A172 (cell line): ENCODE results near the gene POLRMT. TPM values are rescaled to one million over a fixed set of nuclear protein-coding genes. Genes with fewer than 3 reads are reported as not detected.
"Not testable (repeated sequence)": the region's sequence is repeated elsewhere in the genome, so short reads cannot be mapped to it uniquely, and the experiment has no call there.

Experiments used
- DNase-seq: peaks from one replicate; pipeline ENCODE4 v3.0.0-alpha.2; 2015; ENCODE audit warnings: low spot score
- total RNA-seq: library from RNA; depleted of rRNA; stranded (reverse); fragments of >200 nt; shearing (Covaris generic); gene quantifications from 2 replicates; pipeline ENCODE4 v1.2.3, GENCODE V29; 2014

POLRMT gene
- total RNA-seq, 1 experiment from 2014 or later, result 58.4 TPM

DNA sequence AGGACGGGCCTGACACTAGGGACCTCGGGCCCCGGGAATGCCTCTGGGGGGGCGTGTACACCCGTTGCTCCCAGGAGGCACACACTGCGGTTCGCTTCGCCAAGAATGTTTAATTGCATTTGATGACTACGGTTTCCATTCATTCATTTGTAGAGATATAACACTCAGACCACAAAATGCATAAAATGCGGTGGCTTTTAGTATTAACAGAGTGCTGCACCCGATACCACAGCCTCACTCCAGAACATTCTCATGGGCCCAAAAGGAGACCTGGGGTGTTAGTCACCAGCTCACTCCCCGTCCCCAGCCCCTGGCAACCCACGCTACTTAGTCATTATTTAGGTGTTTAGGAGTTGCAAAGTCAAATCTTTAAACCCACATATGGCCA is 21.9 kb downstream of the POLRMT start:
- peak; percentile 99 for DNase-seq

DNA sequence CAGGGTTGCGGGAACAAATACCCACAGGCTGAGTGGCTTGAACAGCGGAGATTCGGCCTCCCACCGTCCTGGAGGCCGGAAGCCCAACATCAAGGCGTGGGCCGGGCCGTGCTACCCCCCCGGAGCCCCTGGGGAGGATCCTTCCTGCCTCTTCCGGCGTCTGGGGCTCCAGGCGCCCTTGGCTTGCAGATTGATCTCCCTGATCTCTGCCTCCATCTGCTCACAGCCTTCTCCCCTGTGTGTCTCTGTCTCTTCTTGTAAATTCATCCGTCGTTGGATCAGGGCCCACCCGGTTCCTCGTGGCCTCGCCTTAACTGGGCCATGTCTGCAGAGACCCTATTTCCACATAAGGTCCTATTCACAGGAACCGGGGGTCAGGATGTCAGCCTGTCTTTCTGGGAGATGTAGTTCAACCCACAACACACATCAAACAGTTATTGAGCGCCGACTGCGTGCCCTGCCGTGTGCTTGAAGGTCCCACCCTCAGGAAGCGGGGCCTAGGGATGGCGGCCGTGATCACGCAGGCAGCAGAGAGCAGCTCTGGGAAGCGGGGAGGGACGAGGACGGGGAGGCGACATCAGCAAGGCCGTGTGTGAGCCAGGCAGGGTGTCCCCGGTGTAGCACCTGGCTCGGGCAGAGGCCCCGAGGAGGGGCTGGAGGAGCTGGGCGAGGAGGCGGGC is 22.4 kb downstream of the POLRMT start:
- DNase-seq, result no peak

DNA sequence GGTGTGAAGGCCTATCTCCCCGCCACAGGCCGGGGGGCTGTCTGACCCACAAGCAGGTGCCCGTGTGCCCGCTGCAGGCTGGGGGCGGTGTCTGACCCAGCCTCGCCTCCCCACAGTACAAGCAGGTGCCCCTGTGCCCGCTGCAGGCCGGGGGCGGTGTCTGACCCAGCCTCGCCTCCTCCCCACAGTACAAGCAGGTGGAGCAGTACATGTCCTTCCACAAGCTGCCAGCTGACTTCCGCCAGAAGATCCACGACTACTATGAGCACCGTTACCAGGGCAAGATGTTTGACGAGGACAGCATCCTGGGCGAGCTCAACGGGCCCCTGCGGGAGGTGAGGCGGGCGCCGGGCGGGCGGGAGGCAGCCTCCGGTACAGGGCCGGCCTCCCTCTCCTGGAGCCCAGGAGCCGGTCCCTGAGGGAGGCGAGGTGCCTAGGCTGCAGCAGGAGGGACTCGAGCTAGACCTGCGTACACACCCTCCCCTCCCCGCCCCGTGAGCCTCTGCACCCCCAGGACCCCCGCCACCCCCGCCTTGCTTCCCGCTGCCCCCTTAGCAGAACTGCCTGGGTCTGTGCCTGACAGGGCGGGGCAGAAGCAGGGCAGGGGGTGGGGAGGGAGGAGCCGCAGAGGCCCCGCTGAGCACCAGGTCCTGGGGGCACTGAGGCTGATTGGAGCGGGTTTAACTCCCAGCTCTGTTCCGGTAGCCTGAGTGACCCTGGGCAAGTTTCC is 23.1 kb downstream of the POLRMT start:
- DNase-seq, result peak; percentile 95

DNA sequence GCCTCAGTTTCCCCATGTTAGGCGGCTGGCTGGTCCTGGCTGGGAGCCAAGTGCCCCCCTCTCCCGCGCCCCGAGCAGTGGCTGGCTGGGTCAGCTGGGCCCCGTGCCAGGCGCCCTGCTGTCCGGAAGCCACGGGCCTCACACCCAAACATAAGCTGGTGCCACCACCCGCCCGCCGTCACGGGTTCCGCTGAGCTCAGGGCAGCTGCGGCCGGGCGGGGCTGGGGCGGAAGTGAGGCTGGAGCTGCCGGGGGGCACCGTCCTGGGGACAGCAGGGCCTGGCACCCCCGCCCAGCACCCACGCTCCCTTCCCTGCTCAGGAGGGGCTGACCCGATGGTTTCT is 24.4 kb downstream of the POLRMT start:
- peak; percentile 85 for DNase-seq

DNA sequence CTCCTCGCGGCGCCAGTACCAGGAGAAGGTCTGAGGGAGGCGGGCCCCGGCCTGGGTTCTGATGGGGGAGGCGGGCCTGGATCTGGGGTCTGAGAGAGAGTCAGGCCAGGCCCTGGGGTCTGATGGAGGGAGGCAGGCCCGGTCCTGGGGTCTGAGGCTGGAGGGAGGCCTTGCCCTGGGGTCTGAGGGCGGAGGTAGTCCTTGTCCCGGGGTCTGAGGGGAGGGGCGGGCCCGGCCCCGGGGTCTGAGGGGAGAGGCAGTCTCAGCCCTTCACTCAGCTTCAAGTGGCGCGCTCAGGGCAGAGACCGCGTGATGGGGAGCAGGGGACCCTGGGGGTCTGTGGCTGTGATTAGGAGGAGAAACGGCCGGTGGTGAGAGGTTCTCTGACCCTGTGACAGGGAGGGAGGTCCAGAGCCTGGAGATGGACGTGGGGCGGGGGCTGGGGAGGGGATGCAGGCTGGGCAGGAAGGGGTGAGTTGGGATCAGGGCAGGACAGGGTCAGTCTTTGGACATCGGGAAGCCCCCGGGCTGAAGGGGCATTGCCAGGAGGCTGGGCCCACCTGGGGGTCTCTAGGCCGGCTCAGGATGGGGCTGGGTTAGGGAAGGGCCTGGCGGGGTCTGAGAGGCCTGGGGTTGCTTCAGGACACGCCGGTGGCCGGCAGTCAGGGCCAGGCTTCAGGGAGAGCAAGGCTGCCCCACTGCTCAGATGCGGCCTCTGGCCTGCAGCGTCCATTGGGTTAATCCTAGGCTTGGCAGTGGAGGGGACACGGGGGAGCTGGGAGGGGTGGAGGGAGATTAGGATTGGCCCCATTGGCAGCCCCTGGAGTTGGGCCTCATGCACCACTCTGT is 25.0 kb downstream of the POLRMT start:
- peak; percentile 37 for DNase-seq

DNA sequence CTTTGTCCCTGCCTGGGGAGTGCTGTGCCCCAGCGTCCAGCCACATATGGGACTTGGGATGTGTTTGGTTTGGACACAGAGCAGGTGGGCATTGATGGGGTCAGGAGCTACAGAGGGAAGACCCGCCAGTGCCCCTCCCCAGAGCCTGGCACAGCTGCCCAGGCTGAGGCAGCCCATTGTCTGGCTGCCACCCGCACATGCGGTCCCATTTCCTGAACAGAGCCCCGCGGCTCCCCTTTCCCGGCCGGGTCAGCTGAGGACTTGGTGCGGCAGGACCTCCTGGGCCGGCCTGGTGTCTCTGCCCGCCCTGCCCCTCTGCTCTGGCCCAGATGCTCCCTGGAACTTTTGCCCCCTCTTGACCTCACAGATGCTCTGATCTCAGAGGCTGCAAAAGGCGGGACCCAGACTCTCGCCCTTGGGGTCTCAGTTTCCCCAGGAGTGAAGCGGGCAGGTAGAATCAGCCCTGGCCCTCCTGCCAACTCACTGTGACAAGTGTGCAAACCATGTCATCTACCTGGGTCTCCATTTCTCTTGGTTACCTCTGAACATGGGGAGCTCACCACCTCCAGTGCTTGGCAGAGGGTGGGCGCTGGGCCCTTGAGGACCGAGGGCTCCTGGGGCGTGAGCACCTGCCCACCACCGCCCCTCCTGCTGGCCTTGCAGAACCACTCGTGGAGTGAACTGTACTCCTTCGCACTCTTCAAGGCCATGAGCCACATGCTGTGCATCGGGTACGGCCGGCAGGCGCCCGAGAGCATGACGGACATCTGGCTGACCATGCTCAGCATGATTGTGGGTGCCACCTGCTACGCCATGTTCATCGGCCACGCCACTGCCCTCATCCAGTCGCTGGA is 25.8 kb downstream of the POLRMT start:
- DNase-seq, result no peak

DNA sequence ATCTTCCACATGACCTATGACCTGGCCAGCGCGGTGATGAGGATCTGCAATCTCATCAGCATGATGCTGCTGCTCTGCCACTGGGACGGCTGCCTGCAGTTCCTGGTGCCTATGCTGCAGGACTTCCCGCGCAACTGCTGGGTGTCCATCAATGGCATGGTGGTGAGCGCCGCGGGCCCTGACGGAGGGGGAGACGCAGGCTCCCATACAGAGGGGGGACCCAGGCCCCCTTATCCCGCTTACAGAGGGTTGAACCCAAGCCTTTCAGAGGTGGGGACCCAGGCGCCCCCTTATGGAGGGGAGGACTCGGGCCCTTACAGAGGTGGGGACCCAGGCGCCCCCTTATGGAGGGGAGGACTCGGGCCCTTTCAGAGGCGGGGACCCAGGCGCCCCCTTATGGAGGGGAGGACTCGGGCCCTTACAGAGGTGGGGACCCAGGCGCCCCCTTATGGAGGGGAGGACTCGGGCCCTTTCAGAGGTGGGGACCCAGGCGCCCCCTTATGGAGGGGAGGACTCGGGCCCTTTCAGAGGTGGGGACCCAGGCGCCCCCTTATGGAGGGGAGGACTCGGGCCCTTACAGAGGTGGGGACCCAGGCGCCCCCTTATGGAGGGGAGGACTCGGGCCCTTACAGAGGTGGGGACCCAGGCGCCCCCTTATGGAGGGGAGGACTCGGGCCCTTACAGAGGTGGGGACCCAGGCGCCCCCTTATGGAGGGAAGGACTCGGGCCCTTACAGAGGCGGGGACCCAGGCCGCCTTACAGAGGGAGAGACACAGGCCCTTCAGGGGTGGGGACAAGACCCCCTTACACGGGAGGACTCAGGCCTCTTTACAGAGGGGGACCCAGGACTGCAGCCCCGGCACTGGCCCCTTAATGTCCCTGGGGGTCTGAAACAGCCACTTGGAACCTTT is 28.0 kb downstream of the POLRMT start:
- DNase-seq, result not testable (repeated sequence)

DNA sequence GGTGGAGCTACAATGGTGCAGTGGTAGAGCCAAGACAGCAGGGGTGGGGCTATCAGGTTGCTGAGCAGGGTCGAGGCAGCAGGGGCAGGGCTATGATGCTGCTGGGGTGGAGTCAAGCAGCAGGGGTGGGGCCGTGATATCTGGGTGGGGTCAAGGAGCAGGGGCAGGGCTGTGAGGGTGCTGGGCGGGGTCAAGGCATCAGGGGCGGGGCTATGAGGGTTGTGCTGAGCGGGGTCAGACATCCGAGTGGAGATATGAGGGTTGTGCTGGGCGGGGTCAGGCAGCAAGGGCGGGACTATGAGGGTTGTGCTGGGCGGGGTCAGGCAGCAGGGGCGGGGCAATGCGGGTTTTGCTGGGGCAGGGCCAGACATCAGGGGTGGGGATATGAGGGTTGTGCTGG is 29.0 kb downstream of the POLRMT start:
- DNase-seq, result no peak

DNA sequence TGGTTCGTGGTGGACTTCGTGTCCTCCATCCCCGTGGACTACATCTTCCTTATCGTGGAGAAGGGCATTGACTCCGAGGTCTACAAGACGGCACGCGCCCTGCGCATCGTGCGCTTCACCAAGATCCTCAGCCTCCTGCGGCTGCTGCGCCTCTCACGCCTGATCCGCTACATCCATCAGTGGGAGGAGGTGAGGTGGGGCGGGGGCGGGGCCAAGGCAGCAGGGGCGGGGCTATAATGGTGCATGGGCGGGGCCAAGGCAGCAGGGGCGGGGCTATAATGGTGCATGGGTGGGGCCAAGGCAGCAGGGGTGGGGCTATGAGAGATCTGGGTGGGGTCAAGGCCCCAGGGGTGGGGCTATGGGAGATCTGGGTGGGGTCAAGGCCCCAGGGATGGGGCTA is 29.6 kb downstream of the POLRMT start:
- DNase-seq, result not testable (repeated sequence)

DNA sequence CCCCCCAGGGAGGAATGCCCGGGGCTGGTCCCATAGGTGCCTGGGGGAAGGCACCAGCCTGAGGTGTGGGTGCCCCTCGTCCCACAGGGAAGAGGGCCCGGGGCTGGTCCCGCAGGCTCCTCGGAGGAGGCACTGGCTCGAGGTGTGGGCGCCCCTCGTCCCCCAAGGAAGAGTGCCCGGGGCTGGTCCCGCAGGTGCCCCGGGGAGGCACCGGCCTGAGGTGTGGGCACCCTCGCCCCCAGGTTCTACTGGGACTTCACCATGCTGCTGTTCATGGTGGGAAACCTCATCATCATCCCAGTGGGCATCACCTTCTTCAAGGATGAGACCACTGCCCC is 30.1 kb downstream of the POLRMT start:
- not testable (repeated sequence) for DNase-seq

DNA sequence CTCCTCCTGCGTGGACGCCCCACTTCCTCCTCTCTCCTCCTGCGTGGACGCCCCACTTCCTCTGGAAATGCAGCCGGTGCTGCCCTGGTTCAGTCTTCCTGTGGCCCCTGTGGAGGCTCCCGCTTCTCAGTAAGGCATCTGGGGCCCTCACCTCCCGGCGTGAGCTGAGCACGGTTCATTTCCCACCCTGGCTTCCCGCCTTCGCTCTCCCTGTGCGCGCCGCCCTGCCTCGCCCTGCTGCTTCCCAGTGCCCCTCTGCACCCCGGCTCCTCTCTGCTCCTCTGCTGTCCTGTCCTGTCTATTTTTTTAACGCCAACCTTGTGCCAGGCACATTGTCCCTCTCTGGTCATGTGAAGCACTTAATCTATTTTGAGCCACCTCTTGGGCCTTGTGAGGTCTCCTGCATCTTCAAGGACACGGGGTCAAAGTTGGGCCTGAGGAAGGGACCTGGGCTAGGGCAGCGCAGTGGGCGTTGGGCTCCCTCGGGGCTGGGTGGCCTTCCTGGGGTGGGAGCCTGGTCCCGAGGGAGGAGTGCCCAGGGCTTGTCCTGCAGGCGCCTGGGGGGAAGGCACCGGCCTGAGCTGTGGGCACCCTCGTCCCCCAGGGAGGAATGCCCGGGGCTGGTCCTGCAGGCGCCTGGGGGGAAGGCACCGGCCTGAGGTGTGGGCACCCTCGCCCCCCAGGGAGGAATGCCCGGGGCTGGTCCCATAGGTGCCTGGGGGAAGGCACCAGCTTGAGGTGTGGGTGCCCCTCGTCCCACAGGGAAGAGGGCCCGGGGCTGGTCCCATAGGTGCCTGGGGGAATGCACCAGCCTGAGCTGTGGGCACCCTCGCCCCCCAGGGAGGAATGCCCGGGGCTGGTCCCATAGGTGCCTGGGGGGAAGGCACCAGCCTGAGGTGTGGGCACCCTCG is 30.7 kb downstream of the POLRMT start:
- DNase-seq, result no peak

DNA sequence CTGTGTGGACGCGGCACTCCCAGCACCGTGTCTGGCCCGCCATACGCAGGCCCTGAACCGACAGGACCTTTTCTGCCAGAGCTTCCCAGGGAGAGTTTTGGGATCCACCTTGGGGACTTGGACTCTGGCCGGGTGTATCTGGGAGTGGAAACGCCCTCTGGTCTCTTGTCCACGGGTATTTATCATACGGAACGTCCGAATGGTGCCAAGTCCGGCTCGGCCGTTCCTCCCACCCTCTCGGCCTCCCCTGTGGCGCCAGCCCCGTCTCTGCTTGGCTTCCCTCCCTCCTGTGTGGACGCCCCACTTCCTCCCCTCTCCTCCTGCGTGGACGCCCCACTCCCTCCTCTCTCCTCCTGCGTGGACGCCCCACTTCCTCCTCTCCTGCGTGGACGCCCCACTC is 31.5 kb downstream of the POLRMT start:
- DNase-seq, result no peak

DNA sequence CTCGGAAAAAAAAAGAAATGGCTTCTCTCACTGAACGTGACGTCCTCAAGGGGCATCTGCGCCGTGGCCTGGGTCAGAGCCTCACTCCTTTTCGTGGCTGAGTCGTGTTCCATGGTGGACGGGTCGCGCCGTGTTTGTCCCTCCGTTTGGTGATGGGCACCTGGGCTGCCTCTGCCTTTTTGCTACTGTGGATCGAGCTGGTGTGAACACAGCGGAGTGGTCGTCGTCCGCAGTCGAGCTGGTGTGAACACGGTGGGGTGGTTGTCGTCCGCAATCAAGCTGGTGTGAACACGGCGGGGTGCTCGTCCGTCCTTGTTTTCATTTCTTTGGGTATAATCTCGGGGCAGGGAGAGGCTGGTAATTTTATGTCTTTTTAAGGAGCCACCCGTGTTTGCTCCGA is 32.0 kb downstream of the POLRMT start:
- DNase-seq, result no peak

DNA sequence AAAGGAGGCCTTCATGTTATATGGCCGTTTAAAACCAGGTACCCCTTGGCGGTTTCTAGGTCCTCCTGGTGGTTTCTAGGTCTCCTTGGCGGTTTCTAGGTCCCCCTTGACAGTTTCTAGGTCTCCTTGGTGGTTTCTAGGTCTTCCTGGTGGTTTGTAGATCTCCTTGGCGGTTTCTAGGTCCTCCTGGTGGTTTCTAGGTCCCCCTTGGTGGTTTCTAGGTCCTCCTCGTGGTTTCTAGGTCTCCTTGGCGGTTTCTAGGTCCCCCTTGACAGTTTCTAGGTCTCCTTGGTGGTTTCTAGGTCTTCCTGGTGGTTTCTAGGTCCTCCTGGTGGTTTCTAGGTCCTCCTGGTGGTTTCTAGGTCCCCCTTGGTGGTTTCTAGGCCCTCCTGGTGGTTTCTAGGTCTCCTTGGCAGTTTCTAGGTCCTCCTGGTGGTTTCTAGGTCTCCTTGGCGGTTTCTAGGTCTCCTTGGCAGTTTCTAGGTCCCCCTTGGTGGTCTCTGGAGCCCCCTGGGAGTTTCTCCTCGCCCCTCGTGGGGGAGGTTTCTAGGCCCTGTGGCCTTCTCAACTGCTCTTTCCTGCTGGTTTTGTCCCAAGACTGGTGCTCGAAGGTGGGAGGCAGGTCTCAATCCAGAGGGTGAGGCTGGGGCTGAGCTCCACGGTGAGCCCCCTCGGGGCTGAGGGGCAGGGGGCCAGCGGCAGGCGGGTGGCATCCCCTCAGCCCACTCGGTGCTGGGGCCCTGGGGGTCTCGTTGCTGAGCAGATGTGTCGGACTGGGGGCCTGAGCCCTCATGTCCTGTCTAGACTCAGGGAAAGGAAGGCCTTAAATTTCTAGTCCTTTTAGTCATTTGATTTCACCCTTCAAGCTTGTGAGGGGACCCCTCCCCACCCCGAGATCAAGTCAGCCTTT is 35.7 kb downstream of the POLRMT start:
- no peak for DNase-seq

DNA sequence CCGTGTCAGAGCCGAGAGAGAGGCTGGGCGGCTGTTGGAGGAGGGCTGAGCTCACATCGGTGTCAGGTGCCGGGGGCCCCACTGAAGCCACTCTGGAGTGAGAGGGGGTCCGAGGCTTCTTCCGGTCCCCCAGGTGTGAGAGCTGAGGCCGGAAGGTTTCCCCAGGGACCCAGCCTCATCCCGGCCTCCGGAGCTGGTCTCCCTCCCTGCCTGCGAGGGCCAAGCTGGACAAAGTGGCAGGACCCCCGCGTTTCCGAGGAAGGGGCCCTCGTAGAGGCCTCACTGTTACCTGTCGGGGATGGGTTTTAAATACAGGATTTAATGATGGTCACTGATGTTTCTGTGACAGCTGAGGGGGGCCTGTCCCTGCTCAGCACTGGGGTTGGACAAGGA is 37.1 kb downstream of the POLRMT start:
- DNase-seq, result no peak

DNA sequence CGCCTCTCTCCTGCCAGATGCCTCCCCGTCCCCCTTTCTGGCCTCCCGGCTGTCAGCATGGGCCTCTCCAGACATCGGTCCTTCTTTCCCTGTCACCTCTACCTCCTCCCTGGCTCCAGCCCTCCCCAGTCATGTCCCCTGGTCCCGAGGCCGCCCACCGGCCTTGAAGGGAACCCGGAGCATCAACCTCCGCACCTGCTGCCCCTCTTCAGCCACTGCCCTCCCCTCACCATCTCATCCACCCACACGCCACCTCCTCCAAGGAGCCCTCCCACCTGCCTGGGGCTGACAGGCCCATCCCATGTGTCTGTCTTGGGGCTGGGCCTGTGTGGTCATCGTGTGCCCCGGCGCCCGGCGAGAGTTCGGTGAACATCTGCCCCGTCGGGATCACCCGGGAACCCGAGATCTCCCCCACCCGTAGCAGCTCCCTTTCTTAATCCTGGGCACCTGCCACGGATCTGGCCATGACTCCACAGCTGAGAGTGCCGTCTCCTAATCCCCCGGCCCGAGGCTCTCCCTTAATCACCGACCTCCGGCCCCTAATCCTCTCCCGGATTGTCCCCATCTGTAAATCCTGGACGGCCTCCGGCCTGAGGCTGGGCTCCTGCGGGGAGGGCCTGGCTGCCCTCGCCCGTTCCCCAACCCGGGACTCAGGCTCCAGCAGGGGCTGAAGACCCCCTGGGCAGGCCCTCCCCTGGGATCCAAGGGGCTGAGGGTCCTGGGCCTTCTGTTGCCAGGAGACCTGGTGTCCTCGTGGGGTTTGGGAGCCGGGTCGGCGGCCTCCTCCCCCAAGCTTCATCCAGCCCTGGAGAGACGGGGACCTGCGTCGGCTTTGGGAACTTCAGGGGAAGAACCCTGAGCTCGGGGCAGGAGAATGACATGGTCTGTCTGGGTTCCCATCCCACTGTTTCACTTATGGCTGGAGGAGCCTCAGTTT is 37.7 kb downstream of the POLRMT start:
- DNase-seq, result no peak

DNA sequence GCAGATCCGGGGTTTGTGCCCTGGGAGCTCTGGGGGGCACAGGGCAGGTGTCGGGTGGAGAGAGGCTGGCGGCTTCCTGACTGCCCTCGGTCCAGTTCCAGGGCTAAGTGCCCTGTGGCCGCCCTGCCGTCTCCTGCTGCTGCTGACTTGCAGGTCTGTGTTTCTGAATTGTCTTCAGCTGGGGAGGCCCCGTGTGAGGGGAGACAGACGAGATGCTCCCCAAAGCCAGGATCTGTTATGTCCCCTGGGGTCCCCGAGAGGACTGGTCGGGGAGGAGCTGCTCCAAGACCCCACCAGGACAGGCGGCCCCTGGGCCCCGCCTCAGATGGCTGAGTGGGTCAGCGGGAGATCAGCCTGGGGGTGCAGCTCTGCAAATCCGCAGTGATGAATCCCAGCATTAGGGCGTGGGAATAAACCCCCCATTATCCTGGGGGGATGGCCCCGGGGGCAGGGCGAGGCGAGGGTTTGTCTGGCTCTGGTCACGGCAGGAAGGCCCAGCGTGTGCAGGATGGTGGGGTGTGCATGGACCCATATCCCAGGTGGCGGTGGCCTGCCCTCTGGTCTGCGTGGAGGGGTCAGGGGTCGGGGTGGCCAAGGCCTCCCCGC is 39.0 kb downstream of the POLRMT start:
- no peak for DNase-seq
